Measurements from ENCODE around the gene NRP1. TPM values are rescaled to one million over a fixed set of nuclear protein-coding genes. Genes with fewer than 3 reads are reported as not detected.
"Not testable (repeated sequence)": the region's sequence is repeated elsewhere in the genome, so short reads cannot be mapped to it uniquely, and the experiment has no call there.

NRP1 gene
- total RNA-seq = 100 to 1,000 TPM in 6 of 7 donors, 10 to 100 TPM in 1; 96.8 to 202 (median 145) TPM
- 1 to 10 TPM; 4.8 to 8.7 (median 7.3) TPM for polyA plus RNA-seq
- long read RNA-seq, donor 1, full-length matches to known transcripts = 11 of 113 reads
- long read RNA-seq, donor 1, partial matches to known transcripts = 102 of 113 reads
- long read RNA-seq, donor 1, other reads (novel, unspliced or antisense) = 0 of 113 reads
- long read RNA-seq, donor 2, full-length matches to known transcripts = 9 of 66 reads
- long read RNA-seq, donor 2, partial matches to known transcripts = 57 of 66 reads
- long read RNA-seq, donor 2, other reads (novel, unspliced or antisense) = 0 of 66 reads

- Histone ChIP-seq H3K27ac (peak within 1 kb of the TSS; percentile 76 to 94 (median 91)), H3K4me3 (peak within 1 kb of the TSS; percentile 48 to 73 (median 54)), H3K4me1 (peaks cover 2 to 63% (median 44%) of the 10 kb centered on the region in 6 donors), H3K36me3 (peaks cover 0 to 11% (median 0%) of the 10 kb centered on the region in 6 donors), H3K9me3 (no peaks in the 10 kb centered on the region), H3K27me3 (replicated peaks in 1 of 7) (peaks cover 0 to 71% (median 24%) of the 10 kb centered on the region in 7 donors)
- TF ChIP-seq POLR2AphosphoS5 (IDR thresholded peaks at IDR 0.05) (peak in 2 of 3 donors; percentile 58 to 59), POLR2A (IDR thresholded peaks at IDR 0.05) (peak in 1 of 3 donors; percentile 17), CTCF (IDR thresholded peaks at IDR 0.05 in 8 of 11, conservative IDR thresholded peaks at IDR 0.05 in 3 of 11) (no peak)
- DNase-seq = peak; percentile 78
- WGBS, 5 donors = 0 to 3% (median 1%) methylated on average over 26 to 44 of the region's 44 CpGs
- intact Hi-C loops (cut with DNase I; ENCODE audit: low total_unique reads) = no loop called here
Observed at GRCh38 chr10:33334153-33334804, at the start of gene NRP1. Gene NRP1, minus strand, starts transcription at chr10:33334667. Its CDS starts 285 bp downstream, at chr10:33334382.

- not testable (repeated sequence) for H3K36me3 ChIP-seq, DNase-seq
Observed at GRCh38 chr10:33384201-33384600, 49.7 kb upstream of the NRP1 start.

GRCh38 chr10:33382921-33383713 is 48.6 kb upstream of the NRP1 start:
- H3K9me3 ChIP-seq = no peaks in the 10 kb centered on the region
- 82 to 94% (median 84%) methylated on average over 3 to 4 of the region's 4 CpGs for WGBS, 5 donors
- no peaks in the 10 kb centered on the region for H3K27me3 ChIP-seq (replicated peaks in 1 of 7)
- no peaks in the 10 kb centered on the region for H3K36me3 ChIP-seq
- peaks cover 0 to 8% (median 3%) of the 10 kb centered on the region in 6 donors for H3K4me1 ChIP-seq
- no peak for DNase-seq
- H3K27ac ChIP-seq = no peak overlapping the region
- TF ChIP-seq CTCF (IDR thresholded peaks at IDR 0.05 in 8 of 11, conservative IDR thresholded peaks at IDR 0.05 in 3 of 11) (no peak), POLR2A (IDR thresholded peaks at IDR 0.05) (no peak), POLR2AphosphoS5 (IDR thresholded peaks at IDR 0.05) (no peak)
- intact Hi-C loops (cut with DNase I; ENCODE audit: low total_unique reads) = no loop called here
- H3K4me3 ChIP-seq = no peak overlapping the region

More at GRCh38 chr10:33384201-33384600, 49.7 kb upstream of the NRP1 start:
- H3K4me3 ChIP-seq; H3K27me3 ChIP-seq (replicated peaks in 1 of 7); intact Hi-C loops (cut with DNase I; ENCODE audit: low total_unique reads); H3K9me3 ChIP-seq; H3K4me1 ChIP-seq; H3K27ac ChIP-seq: not testable (repeated sequence)
- WGBS, 5 donors = 74 to 95% (median 80%) methylated on average over 3 of the region's 3 CpGs

GRCh38 chr10:33382216-33382600 is 47.7 kb upstream of the NRP1 start:
- Histone ChIP-seq H3K27ac (no peak overlapping the region), H3K9me3 (no peaks in the 10 kb centered on the region), H3K27me3 (replicated peaks in 1 of 7) (no peaks in the 10 kb centered on the region), H3K36me3 (no peaks in the 10 kb centered on the region), H3K4me1 (peaks cover 0 to 8% (median 3%) of the 10 kb centered on the region in 6 donors), H3K4me3 (no peak overlapping the region)
- TF ChIP-seq POLR2A (IDR thresholded peaks at IDR 0.05) = no peak
- TF ChIP-seq CTCF (IDR thresholded peaks at IDR 0.05 in 8 of 11, conservative IDR thresholded peaks at IDR 0.05 in 3 of 11) = no peak
- TF ChIP-seq POLR2AphosphoS5 (IDR thresholded peaks at IDR 0.05) = no peak
- WGBS, 5 donors = 62 to 84% (median 72%) methylated on average over 2 of the region's 2 CpGs
- no peak for DNase-seq
- intact Hi-C loops (cut with DNase I; ENCODE audit: low total_unique reads) = no loop called here

Data from spleen (tissue), 13 donors.